A549 (cell line): ENCODE data around the gene C19orf12.

Source experiments
- CHD2 ChIP-seq: fragments of 150-350 bp; IDR thresholded peaks from 2 replicates; pipeline ENCODE4 v1.6.1; 2014; ENCODE audit warnings: low read length; ENCODE audit not compliant: partially characterized antibody
- FOSL2 ChIP-seq, 2 experiments: fragments of 450-650 bp in 1 of 2; fragments of >200 bp in 1 of 2; sonication (Bioruptor Twin) in 1 of 2; formaldehyde crosslinking; IDR thresholded peaks; 2 replicates each; pipeline versions ENCODE4 v1.5.0 to v1.6.1; 2016 to 2020; ENCODE audit warnings: mild to moderate bottlenecking in 1 of 2, moderate library complexity in 1 of 2
- MAZ ChIP-seq: fragments of 150-350 bp; IDR thresholded peaks from 2 replicates; pipeline ENCODE4 v1.6.1; 2014; ENCODE audit warnings: antibody characterized with exemption, low read depth, low read length, borderline replicate concordance
- POLR2A ChIP-seq: IDR thresholded peaks from 2 replicates; pipeline ENCODE4 v1.6.1; 2012; ENCODE audit warnings: mild to moderate bottlenecking, low read length
- RAD21 ChIP-seq, 2 experiments: fragments of >200 bp in 1 of 2; sonication (Bioruptor Twin) in 1 of 2; formaldehyde crosslinking in 1 of 2; IDR thresholded peaks in 1 of 2; conservative IDR thresholded peaks in 1 of 2; 2 replicates in 1 of 2; 3 replicates in 1 of 2; pipeline ENCODE4 v1.6.1; 2012 to 2018; ENCODE audit warnings: inconsistent platforms in 1 of 2
- REST ChIP-seq: fragments of 200-600 bp; sonication (generic); IDR thresholded peaks from 2 replicates; pipeline ENCODE4 v1.6.1; 2016; ENCODE audit warnings: antibody characterized with exemption, mild to moderate bottlenecking, moderate library complexity
- SREBF2 ChIP-seq: fragments of 450-650 bp; IDR thresholded peaks from 2 replicates; pipeline ENCODE4 v1.6.1; 2014; ENCODE audit warnings: mild to moderate bottlenecking, moderate library complexity
- ZNF302 ChIP-seq: fragments of 250-450 bp; sonication (Bioruptor Pico); IDR thresholded peaks from 2 replicates; pipeline ENCODE4 v1.9.0; 2021; ENCODE audit warnings: inconsistent platforms, mild to moderate bottlenecking, moderate library complexity
- TF ChIP-seq, protein P1 (sequence below): fragments of >200 bp; sonication (Bioruptor Twin); formaldehyde crosslinking; IDR thresholded peaks from 3 replicates; pipeline ENCODE4 v1.5.1; 2016
- TF ChIP-seq, protein P2 (sequence below): fragments of 450-650 bp; IDR thresholded peaks from 2 replicates; pipeline ENCODE4 v1.6.1; 2014; ENCODE audit warnings: antibody characterized with exemption

- TF ChIP-seq POLR2A: no peak
- TF ChIP-seq, protein P1, sequence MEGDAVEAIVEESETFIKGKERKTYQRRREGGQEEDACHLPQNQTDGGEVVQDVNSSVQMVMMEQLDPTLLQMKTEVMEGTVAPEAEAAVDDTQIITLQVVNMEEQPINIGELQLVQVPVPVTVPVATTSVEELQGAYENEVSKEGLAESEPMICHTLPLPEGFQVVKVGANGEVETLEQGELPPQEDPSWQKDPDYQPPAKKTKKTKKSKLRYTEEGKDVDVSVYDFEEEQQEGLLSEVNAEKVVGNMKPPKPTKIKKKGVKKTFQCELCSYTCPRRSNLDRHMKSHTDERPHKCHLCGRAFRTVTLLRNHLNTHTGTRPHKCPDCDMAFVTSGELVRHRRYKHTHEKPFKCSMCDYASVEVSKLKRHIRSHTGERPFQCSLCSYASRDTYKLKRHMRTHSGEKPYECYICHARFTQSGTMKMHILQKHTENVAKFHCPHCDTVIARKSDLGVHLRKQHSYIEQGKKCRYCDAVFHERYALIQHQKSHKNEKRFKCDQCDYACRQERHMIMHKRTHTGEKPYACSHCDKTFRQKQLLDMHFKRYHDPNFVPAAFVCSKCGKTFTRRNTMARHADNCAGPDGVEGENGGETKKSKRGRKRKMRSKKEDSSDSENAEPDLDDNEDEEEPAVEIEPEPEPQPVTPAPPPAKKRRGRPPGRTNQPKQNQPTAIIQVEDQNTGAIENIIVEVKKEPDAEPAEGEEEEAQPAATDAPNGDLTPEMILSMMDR: no peak
- no peak for TF ChIP-seq RAD21 (conservative IDR thresholded peaks at IDR 0.05 in 1 of 2, IDR thresholded peaks at IDR 0.05 in 1 of 2)
- no peak for TF ChIP-seq CHD2
- TF ChIP-seq FOSL2 (IDR thresholded peaks at IDR 0.05): no peak
- no peak for TF ChIP-seq FOSL2 (CRISPR knock-in tag; IDR thresholded peaks at IDR 0.05)
- no peak for TF ChIP-seq MAZ
- TF ChIP-seq, protein P2, sequence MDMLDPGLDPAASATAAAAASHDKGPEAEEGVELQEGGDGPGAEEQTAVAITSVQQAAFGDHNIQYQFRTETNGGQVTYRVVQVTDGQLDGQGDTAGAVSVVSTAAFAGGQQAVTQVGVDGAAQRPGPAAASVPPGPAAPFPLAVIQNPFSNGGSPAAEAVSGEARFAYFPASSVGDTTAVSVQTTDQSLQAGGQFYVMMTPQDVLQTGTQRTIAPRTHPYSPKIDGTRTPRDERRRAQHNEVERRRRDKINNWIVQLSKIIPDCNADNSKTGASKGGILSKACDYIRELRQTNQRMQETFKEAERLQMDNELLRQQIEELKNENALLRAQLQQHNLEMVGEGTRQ: no peak
- no peak for TF ChIP-seq SREBF2
- TF ChIP-seq ZNF302 (CRISPR knock-in tag): no peak
- no peak for TF ChIP-seq REST
Observed at GRCh38 chr19:29750001-29750400, 34.9 kb upstream of the C19orf12 start.
